ENCODE measurements around the gene RAB40C.

DNA sequence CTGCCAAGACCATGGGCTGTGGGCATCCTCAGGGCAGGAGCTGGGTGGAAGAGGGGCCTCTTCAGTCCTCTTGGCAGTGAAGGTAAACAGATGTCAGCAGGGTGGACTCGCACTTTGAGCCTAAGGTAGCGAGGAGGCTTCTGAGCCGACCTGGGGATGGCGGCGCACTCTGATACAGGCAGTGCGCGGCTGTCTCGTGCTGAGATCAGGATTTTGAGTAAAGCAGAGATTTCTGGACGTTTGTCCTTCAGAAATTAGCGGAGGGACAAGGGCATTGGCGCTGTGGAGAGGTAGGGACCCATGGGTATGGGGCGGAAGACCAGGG lies 6.8 kb downstream of the RAB40C start:
- TF ChIP-seq, protein P1, sequence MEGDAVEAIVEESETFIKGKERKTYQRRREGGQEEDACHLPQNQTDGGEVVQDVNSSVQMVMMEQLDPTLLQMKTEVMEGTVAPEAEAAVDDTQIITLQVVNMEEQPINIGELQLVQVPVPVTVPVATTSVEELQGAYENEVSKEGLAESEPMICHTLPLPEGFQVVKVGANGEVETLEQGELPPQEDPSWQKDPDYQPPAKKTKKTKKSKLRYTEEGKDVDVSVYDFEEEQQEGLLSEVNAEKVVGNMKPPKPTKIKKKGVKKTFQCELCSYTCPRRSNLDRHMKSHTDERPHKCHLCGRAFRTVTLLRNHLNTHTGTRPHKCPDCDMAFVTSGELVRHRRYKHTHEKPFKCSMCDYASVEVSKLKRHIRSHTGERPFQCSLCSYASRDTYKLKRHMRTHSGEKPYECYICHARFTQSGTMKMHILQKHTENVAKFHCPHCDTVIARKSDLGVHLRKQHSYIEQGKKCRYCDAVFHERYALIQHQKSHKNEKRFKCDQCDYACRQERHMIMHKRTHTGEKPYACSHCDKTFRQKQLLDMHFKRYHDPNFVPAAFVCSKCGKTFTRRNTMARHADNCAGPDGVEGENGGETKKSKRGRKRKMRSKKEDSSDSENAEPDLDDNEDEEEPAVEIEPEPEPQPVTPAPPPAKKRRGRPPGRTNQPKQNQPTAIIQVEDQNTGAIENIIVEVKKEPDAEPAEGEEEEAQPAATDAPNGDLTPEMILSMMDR (IDR thresholded peaks at IDR 0.05; ENCODE audit: low read depth, low read length, missing input control), result no peak
- TF ChIP-seq RAD21 (IDR thresholded peaks at IDR 0.05) (no peak), EGR1 (IDR thresholded peaks at IDR 0.05; ENCODE audit: low read depth in 2 of 2) (no peak), GABPA (IDR thresholded peaks at IDR 0.05 in 1 of 2, conservative IDR thresholded peaks at IDR 0.05 in 1 of 2) (no peak), RXRA (IDR thresholded peaks at IDR 0.05) (no peak), YY1 (IDR thresholded peaks at IDR 0.05) (no peak), TAF1 (conservative IDR thresholded peaks at IDR 0.05) (no peak), SP1 (IDR thresholded peaks at IDR 0.05) (no peak), JUND (IDR thresholded peaks at IDR 0.05) (no peak), HNF4A (conservative IDR thresholded peaks at IDR 0.05) (no peak), HNF4G (IDR thresholded peaks at IDR 0.05) (no peak)
- TF ChIP-seq, protein P2, sequence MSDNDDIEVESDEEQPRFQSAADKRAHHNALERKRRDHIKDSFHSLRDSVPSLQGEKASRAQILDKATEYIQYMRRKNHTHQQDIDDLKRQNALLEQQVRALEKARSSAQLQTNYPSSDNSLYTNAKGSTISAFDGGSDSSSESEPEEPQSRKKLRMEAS (IDR thresholded peaks at IDR 0.05), result no peak
- TF ChIP-seq, protein P3, sequence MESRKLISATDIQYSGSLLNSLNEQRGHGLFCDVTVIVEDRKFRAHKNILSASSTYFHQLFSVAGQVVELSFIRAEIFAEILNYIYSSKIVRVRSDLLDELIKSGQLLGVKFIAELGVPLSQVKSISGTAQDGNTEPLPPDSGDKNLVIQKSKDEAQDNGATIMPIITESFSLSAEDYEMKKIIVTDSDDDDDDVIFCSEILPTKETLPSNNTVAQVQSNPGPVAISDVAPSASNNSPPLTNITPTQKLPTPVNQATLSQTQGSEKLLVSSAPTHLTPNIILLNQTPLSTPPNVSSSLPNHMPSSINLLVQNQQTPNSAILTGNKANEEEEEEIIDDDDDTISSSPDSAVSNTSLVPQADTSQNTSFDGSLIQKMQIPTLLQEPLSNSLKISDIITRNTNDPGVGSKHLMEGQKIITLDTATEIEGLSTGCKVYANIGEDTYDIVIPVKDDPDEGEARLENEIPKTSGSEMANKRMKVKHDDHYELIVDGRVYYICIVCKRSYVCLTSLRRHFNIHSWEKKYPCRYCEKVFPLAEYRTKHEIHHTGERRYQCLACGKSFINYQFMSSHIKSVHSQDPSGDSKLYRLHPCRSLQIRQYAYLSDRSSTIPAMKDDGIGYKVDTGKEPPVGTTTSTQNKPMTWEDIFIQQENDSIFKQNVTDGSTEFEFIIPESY (IDR thresholded peaks at IDR 0.05), result no peak
- TF ChIP-seq, protein P4, sequence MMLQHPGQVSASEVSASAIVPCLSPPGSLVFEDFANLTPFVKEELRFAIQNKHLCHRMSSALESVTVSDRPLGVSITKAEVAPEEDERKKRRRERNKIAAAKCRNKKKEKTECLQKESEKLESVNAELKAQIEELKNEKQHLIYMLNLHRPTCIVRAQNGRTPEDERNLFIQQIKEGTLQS (IDR thresholded peaks at IDR 0.05), result no peak

Data from liver (tissue), 3 donors.